22Rv1 (cell line): ENCODE results near the gene KCNIP1.

ENCODE experiments used
- H3K27ac ChIP-seq: fragments of 450-650 bp; 2 replicates; pipeline ENCODE4 v1.5.1; 2017
- CTCF ChIP-seq: fragments of 450-650 bp; IDR thresholded peaks from 2 replicates; pipeline ENCODE4 v1.5.1; 2017; ENCODE audit warnings: mild to moderate bottlenecking
- ZFX ChIP-seq: fragments of 450-650 bp; IDR thresholded peaks from 2 replicates; pipeline ENCODE4 v1.6.1; 2017; ENCODE audit warnings: antibody characterized with exemption, borderline replicate concordance

KCNIP1 gene

GRCh38 chr5:170612256-170612678, 108.4 kb downstream of the KCNIP1 start:
- TF ChIP-seq CTCF, result no peak
- TF ChIP-seq ZFX, result no peak
- H3K27ac ChIP-seq, result no peak overlapping the region

- H3K27ac ChIP-seq, result no peak overlapping the region
- TF ChIP-seq ZFX (no peak), CTCF (no peak)
Measured at GRCh38 chr5:170614065-170614490, 110.3 kb downstream of the KCNIP1 start.

- no peak overlapping the region for H3K27ac ChIP-seq
- TF ChIP-seq CTCF, result no peak
- no peak for TF ChIP-seq ZFX
Measured at GRCh38 chr5:170614720-170615119, 110.9 kb downstream of the KCNIP1 start.

- H3K27ac ChIP-seq, result no peak overlapping the region
- no peak for TF ChIP-seq ZFX
- no peak for TF ChIP-seq CTCF
Measured at GRCh38 chr5:170617533-170618490, 114.0 kb downstream of the KCNIP1 start.

- H3K27ac ChIP-seq, result no peak overlapping the region
- TF ChIP-seq CTCF, result no peak
- no peak for TF ChIP-seq ZFX
Measured at GRCh38 chr5:170619869-170620268, 116.0 kb downstream of the KCNIP1 start.

GRCh38 chr5:170622933-170623332, 119.1 kb downstream of the KCNIP1 start:
- no peak overlapping the region for H3K27ac ChIP-seq
- no peak for TF ChIP-seq ZFX
- no peak for TF ChIP-seq CTCF

- TF ChIP-seq CTCF (peak; percentile 74), ZFX (no peak)
- no peak overlapping the region for H3K27ac ChIP-seq
Measured at GRCh38 chr5:170623576-170624181, 119.9 kb downstream of the KCNIP1 start.
